Psoas muscle (tissue), 8 donors: Measurements from ENCODE around the gene KASH5. TPM values are rescaled to one million over a fixed set of nuclear protein-coding genes. Genes with fewer than 3 reads are reported as not detected.

Source experiments
- ATAC-seq, 4 donors: fragments of 200-7000 bp; cut with Tn5 transposase; one replicate each; pipeline ENCODE4 v1.9.1; 2020; ENCODE audit warnings: moderate library complexity in 3 of 4, mild to moderate bottlenecking in 2 of 4
- DNase-seq, 2 donors: peaks; one replicate each; pipeline ENCODE4 v3.0.0-alpha.2; 2020
- H3K27ac ChIP-seq: fragments of 200-600 bp; one replicate; pipeline ENCODE4 v1.8.0; 2022
- H3K27me3 ChIP-seq, 3 donors: fragments of 200-600 bp in 1 of 3; one replicate each; pipeline versions ENCODE4 v1.6.1 to v1.8.0; 2013 to 2022; ENCODE audit warnings: low read length in 2 of 3, mild to moderate bottlenecking in 2 of 3, moderate library complexity in 1 of 3; ENCODE audit not compliant: insufficient read depth in 3 of 3
- H3K36me3 ChIP-seq, 2 donors: fragments of 200-600 bp in 1 of 2; one replicate each; pipeline versions ENCODE4 v1.6.1 to v1.8.0; 2013 to 2022; ENCODE audit warnings: low read depth in 1 of 2, mild to moderate bottlenecking in 1 of 2, moderate library complexity in 1 of 2; ENCODE audit not compliant: insufficient read depth in 1 of 2
- H3K4me1 ChIP-seq: fragments of 200-600 bp; one replicate; pipeline ENCODE4 v1.8.0; 2022
- H3K4me3 ChIP-seq: fragments of 200-600 bp; one replicate; pipeline ENCODE4 v1.8.0; 2022; ENCODE audit warnings: mild to moderate bottlenecking
- H3K9me3 ChIP-seq: fragments of 200-600 bp; one replicate; pipeline ENCODE4 v1.8.0; 2022
- WGBS, 3 donors: extraction: QIAGEN DNeasy Blood & Tissue Kit; methylation state at CpG; one replicate each; pipeline versions ENCODE4 v1.1.6 to v1.1.7; 2013; 5-methylcytosine and 5-hydroxymethylcytosine counted together
- intact Hi-C, 2 donors: fragments of 100-400 bp; cut with DNase I; formaldehyde crosslinking; loops; one replicate each; pipeline versions ENCODE4 v1.11.0 to v1.14.2; 2022
- polyA plus RNA-seq, 3 donors: library from polyadenylated mRNA; stranded (reverse); fragments of 200-250 nt; gene quantifications; one replicate each; pipeline ENCODE4 v1.2.3, GENCODE V29; 2013
- total RNA-seq, 4 donors: library from RNA; stranded (reverse); fragmentation: NEBNext Ultra II Directional in 2 of 4; extraction: Animal tissue kit (Norgen Biotek cat#: 25700) in 2 of 4; gene quantifications; one replicate each; pipeline versions ENCODE4 v1.2.1 to v1.2.4, GENCODE V29; 2021 to 2023
- TF ChIP-seq, protein P1 (sequence below): fragments of 200-600 bp; IDR thresholded peaks from one replicate; pipeline ENCODE4 v1.8.0; 2022; ENCODE audit warnings: antibody characterized with exemption
- donor health status: healthy with polysubstance abuse.
- donor health status: DM: no; HTN: no; CAD: no; lungs with moderate emphysema.
- donor health status: Bipolar disorder and iron deficiency.
- donor health status: healthy.
- donor health status: DM: yes; HTN: yes; CAD: no.
- donor health status: DM: no; HTN: no; CAD: no.
- donor health status: DM: no; HTN: no; CAD: no.
- donor health status: DM: yes; HTN: yes; CAD: no.

Gene KASH5
- total and polyA plus RNA-seq, 7 donors = not detected

GRCh38 chr19:49440439-49441209, 52.6 kb downstream of the KASH5 start:
- Histone ChIP-seq H3K9me3 (no peaks in the 10 kb centered on the region), H3K36me3 (no peaks in the 10 kb centered on the region), H3K27me3 (peaks cover 0 to 62% (median 32%) of the 10 kb centered on the region in 3 donors), H3K4me1 (no peaks in the 10 kb centered on the region), H3K4me3 (peak overlapping the region; percentile 49), H3K27ac (no peak overlapping the region)
- WGBS, 3 donors = 15 to 29% (median 25%) methylated on average over 14 to 19 of the region's 19 CpGs
- intact Hi-C loops = loop anchor here in 1 of 2 donors (5.0 kb wide), 1 partner anchor 213 kb away; no protein-coding TSS in a partner anchor
- ATAC-seq = no peak
- TF ChIP-seq, protein P1, sequence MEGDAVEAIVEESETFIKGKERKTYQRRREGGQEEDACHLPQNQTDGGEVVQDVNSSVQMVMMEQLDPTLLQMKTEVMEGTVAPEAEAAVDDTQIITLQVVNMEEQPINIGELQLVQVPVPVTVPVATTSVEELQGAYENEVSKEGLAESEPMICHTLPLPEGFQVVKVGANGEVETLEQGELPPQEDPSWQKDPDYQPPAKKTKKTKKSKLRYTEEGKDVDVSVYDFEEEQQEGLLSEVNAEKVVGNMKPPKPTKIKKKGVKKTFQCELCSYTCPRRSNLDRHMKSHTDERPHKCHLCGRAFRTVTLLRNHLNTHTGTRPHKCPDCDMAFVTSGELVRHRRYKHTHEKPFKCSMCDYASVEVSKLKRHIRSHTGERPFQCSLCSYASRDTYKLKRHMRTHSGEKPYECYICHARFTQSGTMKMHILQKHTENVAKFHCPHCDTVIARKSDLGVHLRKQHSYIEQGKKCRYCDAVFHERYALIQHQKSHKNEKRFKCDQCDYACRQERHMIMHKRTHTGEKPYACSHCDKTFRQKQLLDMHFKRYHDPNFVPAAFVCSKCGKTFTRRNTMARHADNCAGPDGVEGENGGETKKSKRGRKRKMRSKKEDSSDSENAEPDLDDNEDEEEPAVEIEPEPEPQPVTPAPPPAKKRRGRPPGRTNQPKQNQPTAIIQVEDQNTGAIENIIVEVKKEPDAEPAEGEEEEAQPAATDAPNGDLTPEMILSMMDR = no peak
- DNase-seq = no peak

DNA sequence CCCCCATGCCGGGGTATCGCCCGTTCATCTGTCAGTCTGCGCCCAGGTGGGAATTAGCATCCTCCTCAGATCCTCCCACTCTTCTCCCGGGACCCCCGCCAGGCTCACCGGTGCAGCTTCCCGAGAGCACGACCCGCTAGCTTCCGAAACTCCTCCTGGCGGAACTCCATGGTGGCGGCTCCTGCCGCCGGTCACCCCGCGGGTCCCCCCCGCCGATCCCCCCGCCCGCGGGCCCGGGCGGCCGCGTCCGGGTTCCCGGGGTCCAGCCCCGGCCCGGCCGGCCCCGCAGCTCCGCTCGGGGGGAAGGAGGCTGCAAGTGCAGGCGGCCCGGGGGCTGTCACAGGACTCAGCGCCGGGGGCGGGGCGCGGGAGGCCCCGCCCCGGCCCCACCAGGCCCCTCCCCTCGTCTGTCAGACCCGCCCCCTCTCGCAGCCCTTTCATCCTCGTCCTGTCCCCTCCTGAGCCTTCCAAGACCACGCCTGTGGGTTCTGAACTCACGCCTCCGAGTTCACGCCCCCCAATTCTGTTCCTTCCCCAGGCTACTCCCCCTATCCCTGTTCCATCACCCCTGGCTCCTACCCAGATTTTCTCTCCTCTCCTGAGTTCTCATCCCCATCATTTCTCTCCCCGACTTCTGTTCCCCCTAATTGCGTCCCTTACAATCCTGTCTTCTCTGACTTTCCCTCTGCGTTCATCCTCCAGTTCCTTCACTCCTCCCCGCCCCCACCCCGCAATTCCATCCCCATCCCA, 53.3 kb downstream of the KASH5 start, which contains the start of gene SLC17A7:
Gene SLC17A7, minus strand, starts transcription at position 318 of the 750 bp plus-strand sequence. Its CDS starts 148 bp downstream, at position 170.
- intact Hi-C loops = loop anchor here in 1 of 2 donors (5.0 kb wide), 1 partner anchor 214 kb away; no protein-coding TSS in a partner anchor
- H3K27me3 ChIP-seq = peaks cover 0 to 54% (median 31%) of the 10 kb centered on the region in 3 donors

DNA sequence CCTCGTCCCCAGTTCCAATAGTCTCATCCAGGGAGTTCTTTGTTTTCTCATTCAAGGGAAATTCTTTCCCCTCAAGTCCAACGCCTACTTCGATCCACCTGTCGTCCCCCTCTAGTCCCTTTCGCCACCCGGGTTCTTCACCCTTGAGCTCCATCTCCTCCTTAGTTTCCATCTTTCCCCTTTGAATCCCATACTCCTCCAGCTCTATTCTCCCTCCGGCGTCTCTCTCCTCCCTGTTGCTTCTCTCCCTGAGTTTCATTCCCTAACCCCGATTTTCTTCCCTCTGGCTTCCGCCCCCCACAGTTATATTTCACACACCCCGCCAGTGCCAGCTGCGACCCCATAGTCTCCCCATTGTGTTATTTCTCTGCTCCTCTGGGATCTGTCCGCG, 53.9 kb downstream of the KASH5 start:
- peak overlapping the region; percentile 77 for H3K4me3 ChIP-seq
- DNase-seq = no peak
- no peak overlapping the region for H3K27ac ChIP-seq
- 6 to 10% (median 10%) methylated on average over 14 of the region's 14 CpGs for WGBS, 3 donors
- H3K36me3 ChIP-seq = peaks cover 0 to 10% of the 10 kb centered on the region in 2 donors
- no peak for ATAC-seq
- no peaks in the 10 kb centered on the region for H3K9me3 ChIP-seq
- intact Hi-C loops = loop anchor here (2.0 to 5.0 kb wide), 2 partner anchors 49 to 215 kb away; no protein-coding TSS in a partner anchor
- peaks cover 0 to 49% (median 25%) of the 10 kb centered on the region in 3 donors for H3K27me3 ChIP-seq
- H3K4me1 ChIP-seq = no peaks in the 10 kb centered on the region
- TF ChIP-seq, protein P1 = no peak

More for the DNA sequence above, 53.3 kb downstream of the KASH5 start, which contains the start of gene SLC17A7:
- no peak within 1 kb of the TSS for H3K27ac ChIP-seq
- peaks cover 0 to 4% of the 10 kb centered on the region in 2 donors for H3K36me3 ChIP-seq
- 2 to 3% (median 3%) methylated on average over 25 to 56 of the region's 56 CpGs for WGBS, 3 donors
- H3K4me1 ChIP-seq = no peaks in the 10 kb centered on the region
- TF ChIP-seq, protein P1 = no peak
- H3K9me3 ChIP-seq = no peaks in the 10 kb centered on the region
- ATAC-seq = no peak
- peak within 1 kb of the TSS; percentile 77 for H3K4me3 ChIP-seq
- DNase-seq = peak; percentile 69 to 83

GRCh38 chr19:49442354-49442753, 54.3 kb downstream of the KASH5 start:
- Histone ChIP-seq H3K4me1 (no peaks in the 10 kb centered on the region), H3K4me3 (peak overlapping the region; percentile 77), H3K36me3 (peaks cover 0 to 14% of the 10 kb centered on the region in 2 donors), H3K27me3 (peaks cover 0 to 45% (median 24%) of the 10 kb centered on the region in 3 donors), H3K9me3 (no peaks in the 10 kb centered on the region), H3K27ac (no peak overlapping the region)
- intact Hi-C loops = loop anchor here (2.0 to 5.0 kb wide), 2 partner anchors 50 to 215 kb away; no protein-coding TSS in a partner anchor
- 3 to 4% (median 4%) methylated on average over 11 of the region's 11 CpGs for WGBS, 3 donors
- TF ChIP-seq, protein P1 = no peak
- ATAC-seq = no peak
- peak; percentile 66 to 80 for DNase-seq
